Peyer's patch (tissue), 4 donors: ENCODE data around the gene DERL2.

Experiments used
- CTCF ChIP-seq, 6 experiments: fragments of 450-650 bp in 4 of 6; fragments of 200-600 bp in 2 of 6; sonication (generic) in 1 of 6; IDR thresholded peaks; one replicate each; pipeline ENCODE4 v1.5.1; 2017 to 2019; ENCODE audit warnings: antibody characterized with exemption in 6 of 6, mild to moderate bottlenecking in 3 of 6, moderate library complexity in 1 of 6
- POLR2A ChIP-seq, 2 donors: fragments of 450-650 bp; IDR thresholded peaks; one replicate each; pipeline ENCODE4 v1.5.1; 2017; ENCODE audit warnings: antibody characterized with exemption in 2 of 2, mild to moderate bottlenecking in 2 of 2, moderate library complexity in 2 of 2

- no peak for TF ChIP-seq CTCF (IDR thresholded peaks at IDR 0.05)
- TF ChIP-seq POLR2A (IDR thresholded peaks at IDR 0.05): no peak
These were observed 7.0 kb upstream of the DERL2 start for GRCh38 chr17:5492970-5493369.
